ENCODE results near the gene CHRNE. TPM values are rescaled to one million over a fixed set of nuclear protein-coding genes. Genes with fewer than 3 reads are reported as not detected.
"Not testable (repeated sequence)": the region's sequence is repeated elsewhere in the genome, so short reads cannot be mapped to it uniquely, and the experiment has no call there.

Gene CHRNE
- polyA plus RNA-seq, 1 donor: 0.37 TPM

DNA sequence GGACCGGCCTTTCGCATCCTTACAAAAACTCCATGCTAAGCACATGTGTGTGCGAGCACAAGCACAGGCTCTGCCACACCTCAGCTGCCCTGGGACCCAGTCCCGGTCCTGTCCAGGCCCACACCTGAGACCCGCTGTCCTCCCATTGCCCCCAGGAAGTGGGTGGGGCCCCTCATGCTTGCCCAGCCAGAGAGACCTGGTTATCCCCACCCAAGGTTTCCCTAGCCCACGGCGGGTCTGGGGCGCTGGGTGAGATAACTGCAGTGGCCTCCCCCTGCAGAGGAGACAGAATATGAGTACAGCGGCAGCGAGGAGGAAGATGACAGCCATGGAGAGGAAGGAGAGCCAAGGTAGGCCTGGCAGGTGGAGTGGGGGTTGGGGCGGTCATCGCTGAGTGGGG lies 16.1 kb downstream of the CHRNE start:
- DNase-seq: no peak
- Histone ChIP-seq H3K27me3 (ENCODE audit: control insufficient read depth, insufficient read depth, low read length) (no peaks in the 10 kb centered on the region), H3K27ac (ENCODE audit: low read length) (no peak overlapping the region), H3K9me3 (ENCODE audit: control insufficient read depth, low read depth, low read length) (no peaks in the 10 kb centered on the region), H3K4me1 (ENCODE audit: control insufficient read depth, insufficient read depth, low read length) (no peaks in the 10 kb centered on the region), H3K4me3 (ENCODE audit: low read length) (no peak overlapping the region), H3K36me3 (ENCODE audit: control insufficient read depth, insufficient read depth, low read length) (peaks cover 77% of the 10 kb centered on the region)
- whole genome bisulfite sequencing (ENCODE audit: insufficient coverage, low lambda C conversion rate): no CpG with 5 or more reads among the region's 12 CpGs

DNA sequence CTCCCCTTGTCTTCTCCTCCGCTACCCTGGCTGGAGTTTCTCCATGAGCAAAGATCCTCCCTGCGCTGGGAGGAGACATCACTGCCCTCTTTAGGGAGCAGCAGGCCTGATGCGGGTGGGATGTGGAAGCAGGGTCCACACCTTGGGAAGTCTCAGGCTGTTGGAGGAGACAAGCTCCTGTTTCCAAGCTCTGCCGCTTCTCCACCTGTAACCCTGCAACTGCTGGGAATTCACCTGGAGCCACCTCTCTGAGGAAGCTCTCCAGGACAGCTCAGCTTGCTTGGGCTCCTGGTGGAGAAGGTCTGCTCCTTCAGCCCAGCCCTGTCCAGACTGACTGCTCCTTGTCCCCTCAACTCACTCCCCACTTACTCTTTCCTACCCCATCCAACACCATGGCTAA lies 18.4 kb downstream of the CHRNE start:
- Histone ChIP-seq H3K27me3 (ENCODE audit: control insufficient read depth, insufficient read depth, low read length) (no peaks in the 10 kb centered on the region), H3K36me3 (ENCODE audit: control insufficient read depth, insufficient read depth, low read length) (peaks cover 74% of the 10 kb centered on the region), H3K4me1 (ENCODE audit: control insufficient read depth, insufficient read depth, low read length) (peaks cover 2% of the 10 kb centered on the region), H3K27ac (ENCODE audit: low read length) (no peak overlapping the region), H3K9me3 (ENCODE audit: control insufficient read depth, low read depth, low read length) (no peaks in the 10 kb centered on the region), H3K4me3 (ENCODE audit: low read length) (no peak overlapping the region)
- no CpG with 5 or more reads among the region's 4 CpGs for WGBS (ENCODE audit: insufficient coverage, low lambda C conversion rate)
- DNase-seq: no peak

DNA sequence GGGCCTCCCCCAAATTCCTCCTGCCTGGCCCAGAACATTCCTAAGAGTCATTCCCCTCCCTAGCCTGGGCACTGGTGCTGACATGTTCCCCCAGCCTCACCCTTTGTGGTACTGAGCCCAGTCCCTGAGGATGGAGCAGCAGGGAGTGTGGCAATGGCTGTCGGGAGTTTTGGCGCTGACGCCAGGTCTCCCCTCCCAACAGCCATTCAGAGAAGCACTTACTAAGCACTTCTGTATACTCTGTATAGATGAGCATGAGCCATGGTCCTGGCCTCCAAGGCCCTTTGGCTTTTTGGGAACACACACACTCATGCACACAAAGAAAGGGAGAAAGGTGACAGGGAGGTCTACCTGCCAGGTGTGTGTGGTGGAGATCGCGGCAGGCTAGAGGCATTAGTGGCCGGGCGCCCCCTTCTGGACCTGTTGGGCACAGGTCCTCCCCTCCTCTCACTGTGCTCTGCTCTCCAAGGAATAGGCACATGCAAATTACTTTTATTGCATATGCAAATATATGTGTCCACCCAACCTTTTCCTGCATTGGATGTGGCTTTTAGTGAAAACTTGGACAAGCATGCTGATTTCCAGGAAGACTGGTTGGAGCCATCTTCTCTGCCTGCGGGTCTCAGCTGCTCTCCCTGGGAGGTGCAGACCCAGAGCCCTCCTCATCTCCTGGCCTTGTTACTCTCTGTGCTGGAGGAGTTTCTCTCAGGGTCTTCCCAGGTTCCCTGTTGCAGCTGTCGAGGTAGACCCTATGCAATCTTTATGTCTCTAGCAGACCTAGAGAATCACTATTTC lies 20.9 kb downstream of the CHRNE start:
- Histone ChIP-seq H3K36me3 (ENCODE audit: control insufficient read depth, insufficient read depth, low read length) (peaks cover 70% of the 10 kb centered on the region), H3K4me1 (ENCODE audit: control insufficient read depth, insufficient read depth, low read length) (peaks cover 2% of the 10 kb centered on the region), H3K4me3 (ENCODE audit: low read length) (no peak overlapping the region), H3K9me3 (ENCODE audit: control insufficient read depth, low read depth, low read length) (no peaks in the 10 kb centered on the region), H3K27ac (ENCODE audit: low read length) (no peak overlapping the region), H3K27me3 (ENCODE audit: control insufficient read depth, insufficient read depth, low read length) (no peaks in the 10 kb centered on the region)
- DNase-seq: peak; percentile 57 to 62
- WGBS (ENCODE audit: insufficient coverage, low lambda C conversion rate): no CpG with 5 or more reads among the region's 9 CpGs

DNA sequence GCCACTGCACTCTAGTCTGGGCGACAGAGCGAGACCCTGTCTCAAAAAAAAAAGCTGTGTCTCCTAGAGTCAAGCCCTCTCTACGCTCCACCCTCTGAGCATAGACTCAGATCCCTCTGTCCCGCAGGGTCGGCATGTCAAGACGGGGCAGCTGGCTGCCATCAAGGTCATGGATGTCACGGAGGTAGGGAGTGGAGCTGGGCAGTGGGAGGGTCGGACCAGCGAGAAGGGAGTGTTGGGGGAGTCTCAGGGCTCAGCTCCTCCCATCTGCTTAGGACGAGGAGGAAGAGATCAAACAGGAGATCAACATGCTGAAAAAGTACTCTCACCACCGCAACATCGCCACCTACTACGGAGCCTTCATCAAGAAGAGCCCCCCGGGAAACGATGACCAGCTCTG lies 22.0 kb downstream of the CHRNE start:
- H3K27ac ChIP-seq (ENCODE audit: low read length): no peak overlapping the region
- H3K27me3 ChIP-seq (ENCODE audit: control insufficient read depth, insufficient read depth, low read length): no peaks in the 10 kb centered on the region
- 80% methylated on average over 1 of the region's 15 CpGs for WGBS (ENCODE audit: insufficient coverage, low lambda C conversion rate)
- peaks cover 68% of the 10 kb centered on the region for H3K36me3 ChIP-seq (ENCODE audit: control insufficient read depth, insufficient read depth, low read length)
- H3K9me3 ChIP-seq (ENCODE audit: control insufficient read depth, low read depth, low read length): no peaks in the 10 kb centered on the region
- DNase-seq: no peak
- H3K4me1 ChIP-seq (ENCODE audit: control insufficient read depth, insufficient read depth, low read length): peaks cover 2% of the 10 kb centered on the region
- no peak overlapping the region for H3K4me3 ChIP-seq (ENCODE audit: low read length)

DNA sequence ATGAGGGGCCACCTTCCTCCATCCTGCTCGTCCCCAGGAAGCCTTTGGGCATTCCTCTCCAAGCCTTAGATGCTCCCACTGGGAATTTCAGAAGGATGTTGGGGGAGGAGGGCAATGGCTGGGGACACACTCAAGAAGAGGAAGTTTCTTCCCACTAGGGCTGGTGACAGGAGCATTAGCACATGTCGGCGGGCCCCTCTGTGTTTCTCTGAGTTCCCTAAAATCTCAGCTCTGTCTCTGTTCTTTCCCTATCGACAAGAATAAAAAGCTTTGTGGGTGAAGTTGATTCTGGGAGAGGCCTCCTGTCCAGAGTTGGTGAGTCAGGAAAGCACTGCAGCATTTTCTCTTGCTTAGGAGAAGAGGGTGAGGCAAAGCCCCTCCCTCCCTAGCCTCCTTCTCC lies 23.3 kb downstream of the CHRNE start:
- H3K4me3 ChIP-seq (ENCODE audit: low read length): no peak overlapping the region
- H3K4me1 ChIP-seq (ENCODE audit: control insufficient read depth, insufficient read depth, low read length): peaks cover 2% of the 10 kb centered on the region
- H3K27me3 ChIP-seq (ENCODE audit: control insufficient read depth, insufficient read depth, low read length): no peaks in the 10 kb centered on the region
- H3K9me3 ChIP-seq (ENCODE audit: control insufficient read depth, low read depth, low read length): no peaks in the 10 kb centered on the region
- H3K27ac ChIP-seq (ENCODE audit: low read length): no peak overlapping the region
- DNase-seq: no peak
- WGBS (ENCODE audit: insufficient coverage, low lambda C conversion rate): no CpG with 5 or more reads among the region's 4 CpGs
- peaks cover 60% of the 10 kb centered on the region for H3K36me3 ChIP-seq (ENCODE audit: control insufficient read depth, insufficient read depth, low read length)

DNA sequence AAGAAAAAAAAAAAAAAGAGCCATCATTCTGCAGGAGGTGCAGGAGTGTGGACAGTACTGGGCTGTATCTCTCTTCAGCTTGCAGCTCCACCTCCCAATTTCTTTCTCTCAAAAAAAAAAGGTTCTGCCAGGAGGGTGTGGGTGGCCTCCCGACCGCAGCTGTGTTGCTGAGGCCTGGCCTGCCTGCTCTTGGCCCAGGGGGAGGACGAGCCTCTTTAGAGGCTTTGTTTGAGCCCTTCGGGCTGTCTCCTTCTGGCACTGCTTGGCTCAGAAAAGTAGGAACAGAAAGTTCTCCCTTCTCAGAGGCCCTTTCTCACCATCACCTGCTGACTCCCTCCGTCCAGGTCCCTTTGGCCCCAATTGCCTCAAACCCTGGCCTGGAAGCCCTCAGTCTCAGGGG lies 25.8 kb downstream of the CHRNE start:
- no peak for DNase-seq
- H3K4me3 ChIP-seq (ENCODE audit: low read length): no peak overlapping the region
- H3K27ac ChIP-seq (ENCODE audit: low read length): no peak overlapping the region
- H3K4me1 ChIP-seq (ENCODE audit: control insufficient read depth, insufficient read depth, low read length): peaks cover 2% of the 10 kb centered on the region
- H3K9me3 ChIP-seq (ENCODE audit: control insufficient read depth, low read depth, low read length): no peaks in the 10 kb centered on the region
- peaks cover 50% of the 10 kb centered on the region for H3K36me3 ChIP-seq (ENCODE audit: control insufficient read depth, insufficient read depth, low read length)
- no CpG with 5 or more reads among the region's 5 CpGs for WGBS (ENCODE audit: insufficient coverage, low lambda C conversion rate)
- H3K27me3 ChIP-seq (ENCODE audit: control insufficient read depth, insufficient read depth, low read length): no peaks in the 10 kb centered on the region

GRCh38 chr17:4872786-4873185 lies 30.1 kb downstream of the CHRNE start:
- WGBS (ENCODE audit: insufficient coverage, low lambda C conversion rate): no CpG with 5 or more reads among the region's 8 CpGs
- Histone ChIP-seq H3K27me3 (ENCODE audit: control insufficient read depth, insufficient read depth, low read length) (no peaks in the 10 kb centered on the region), H3K4me3 (ENCODE audit: low read length) (no peak overlapping the region), H3K27ac (ENCODE audit: low read length) (no peak overlapping the region), H3K9me3 (ENCODE audit: control insufficient read depth, low read depth, low read length) (no peaks in the 10 kb centered on the region), H3K36me3 (ENCODE audit: control insufficient read depth, insufficient read depth, low read length) (peaks cover 19% of the 10 kb centered on the region), H3K4me1 (ENCODE audit: control insufficient read depth, insufficient read depth, low read length) (no peaks in the 10 kb centered on the region)
- DNase-seq: no peak

- Histone ChIP-seq H3K9me3 (ENCODE audit: control insufficient read depth, low read depth, low read length) (no peaks in the 10 kb centered on the region), H3K27ac (ENCODE audit: low read length) (no peak overlapping the region), H3K4me1 (ENCODE audit: control insufficient read depth, insufficient read depth, low read length) (no peaks in the 10 kb centered on the region), H3K27me3 (ENCODE audit: control insufficient read depth, insufficient read depth, low read length) (no peaks in the 10 kb centered on the region), H3K36me3 (ENCODE audit: control insufficient read depth, insufficient read depth, low read length) (peaks cover 9% of the 10 kb centered on the region), H3K4me3 (ENCODE audit: low read length) (no peak overlapping the region)
- no peak for DNase-seq
- WGBS (ENCODE audit: insufficient coverage, low lambda C conversion rate): 100% methylated on average over 1 of the region's 2 CpGs
These were observed 32.0 kb downstream of the CHRNE start for GRCh38 chr17:4870855-4871254.

DNA sequence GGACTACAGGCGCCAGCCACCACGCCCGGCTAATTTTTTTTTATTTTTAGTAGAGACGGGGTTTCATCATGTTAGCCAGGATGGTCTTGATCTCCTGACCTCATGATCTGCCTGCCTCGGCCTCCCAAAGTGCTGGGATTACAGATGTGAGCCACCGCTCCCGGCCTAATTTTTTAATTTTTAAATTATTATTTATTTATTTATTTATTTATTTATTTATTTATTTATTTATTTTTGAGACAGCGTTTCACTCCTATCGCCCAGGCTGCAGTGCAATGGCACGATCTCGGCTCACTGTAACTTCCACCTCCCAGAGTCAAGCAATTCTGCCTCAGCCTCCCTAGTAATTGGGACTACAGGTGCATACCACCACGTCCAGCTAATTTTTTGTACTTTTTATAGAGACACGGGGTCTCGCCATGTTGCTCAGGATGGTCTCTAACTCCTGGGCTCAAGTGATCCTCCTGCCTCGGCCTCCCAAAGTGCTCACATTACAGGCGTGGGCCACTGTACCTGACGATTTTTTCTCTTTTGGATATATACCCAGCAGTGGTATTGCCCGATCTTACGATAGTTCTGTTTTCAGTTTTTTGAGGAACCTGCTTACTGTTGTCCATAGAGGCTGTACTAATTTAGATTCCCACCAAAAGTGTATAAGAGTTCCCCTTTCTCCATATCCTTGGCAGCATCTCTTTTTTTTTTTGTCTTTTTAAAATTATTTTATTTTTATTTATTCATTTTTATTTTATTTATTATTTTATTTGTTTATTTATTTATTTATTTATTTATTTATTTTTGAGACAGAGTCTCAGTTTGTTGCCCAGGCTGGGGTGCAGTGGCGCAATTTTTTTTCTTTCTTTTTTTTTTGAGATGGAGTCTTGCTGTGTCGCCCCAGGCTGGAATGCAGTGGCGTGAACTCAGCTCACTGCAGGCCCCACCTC lies 33.6 kb downstream of the CHRNE start:
- WGBS (ENCODE audit: insufficient coverage, low lambda C conversion rate): 97% methylated on average over 6 of the region's 22 CpGs
- H3K4me1 ChIP-seq (ENCODE audit: control insufficient read depth, insufficient read depth, low read length); H3K4me3 ChIP-seq (ENCODE audit: low read length): not testable (repeated sequence)

DNA sequence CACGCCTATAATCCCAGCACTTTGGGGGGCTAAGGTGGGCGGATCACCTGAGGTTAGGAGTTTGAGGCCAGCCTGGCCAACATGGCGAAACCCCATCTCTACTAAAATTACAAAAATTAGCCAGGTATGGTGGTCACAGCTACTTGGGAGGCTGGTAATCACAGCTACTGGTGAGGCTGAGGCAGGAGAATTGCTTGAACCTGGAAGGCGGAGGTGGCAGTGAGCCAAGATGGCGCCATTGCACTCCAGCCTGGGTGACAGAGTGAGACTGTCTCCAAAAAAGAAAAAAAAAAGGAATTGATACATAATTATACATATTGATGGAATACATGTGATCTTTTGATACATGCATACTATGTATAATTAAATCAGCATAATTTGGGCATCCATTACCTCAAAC lies 35.4 kb downstream of the CHRNE start:
- H3K27ac ChIP-seq (ENCODE audit: low read length); DNase-seq; H3K27me3 ChIP-seq (ENCODE audit: control insufficient read depth, insufficient read depth, low read length); H3K4me1 ChIP-seq (ENCODE audit: control insufficient read depth, insufficient read depth, low read length); H3K9me3 ChIP-seq (ENCODE audit: control insufficient read depth, low read depth, low read length); H3K4me3 ChIP-seq (ENCODE audit: low read length): not testable (repeated sequence)
- peaks cover 11% of the 10 kb centered on the region for H3K36me3 ChIP-seq (ENCODE audit: control insufficient read depth, insufficient read depth, low read length)
- WGBS (ENCODE audit: insufficient coverage, low lambda C conversion rate): 80% methylated on average over 1 of the region's 5 CpGs

More for the DNA sequence above, 33.6 kb downstream of the CHRNE start:
- H3K9me3 ChIP-seq (ENCODE audit: control insufficient read depth, low read depth, low read length); H3K27me3 ChIP-seq (ENCODE audit: control insufficient read depth, insufficient read depth, low read length); H3K27ac ChIP-seq (ENCODE audit: low read length); H3K36me3 ChIP-seq (ENCODE audit: control insufficient read depth, insufficient read depth, low read length); DNase-seq: not testable (repeated sequence)
